SK-N-SH (cell line): Measurements from ENCODE around the gene MAMSTR. TPM values are rescaled to one million over a fixed set of nuclear protein-coding genes. Genes with fewer than 3 reads are reported as not detected.

Source experiments
- CTCF ChIA-PET: fragments of 300-600, 350-600 bp; formaldehyde crosslinking; extraction: SDS; loops from one replicate; lab custom pipeline; 2021; lab: Yijun Ruan, JAX
- POLR2A ChIA-PET: fragments of 350-600 bp; sonication (Branson Sonifier 250); formaldehyde crosslinking; extraction: SDS; loops from one replicate; lab custom pipeline; 2020; ENCODE audit warnings: antibody characterized with exemption, inconsistent platforms; lab: Yijun Ruan, JAX
- DNase-seq: peaks from one replicate; pipeline ENCODE4 v3.0.0; 2012
- H2AFZ ChIP-seq: fragments of 200-600 bp; sonication (generic); 2 replicates; pipeline ENCODE4 v1.8.1; 2016; ENCODE audit warnings: antibody characterized with exemption, mild to moderate bottlenecking, low read depth
- H3F3A ChIP-seq: fragments of 200-600 bp; sonication (generic); replicated peaks from 2 replicates; pipeline ENCODE3; 2016; ENCODE audit warnings: antibody characterized with exemption, mild to moderate bottlenecking; ENCODE audit not compliant: insufficient read depth
- H3K27ac ChIP-seq, 2 experiments: fragments of 200-500 bp in 1 of 2; fragments of 200-600 bp in 1 of 2; sonication (Bioruptor generic) in 1 of 2; sonication (generic), shearing (Covaris generic) in 1 of 2; 2 replicates each; pipeline versions ENCODE4 v1.5.1 to v1.6.1; 2014 to 2016; ENCODE audit warnings: low read depth in 2 of 2, inconsistent platforms in 1 of 2, low read length in 1 of 2, mild to moderate bottlenecking in 1 of 2, mixed read lengths in 1 of 2
- H3K27me3 ChIP-seq: fragments of 200-600 bp; sonication (generic), shearing (Covaris generic); 2 replicates; pipeline ENCODE4 v1.6.1; 2016; ENCODE audit warnings: mixed run types; ENCODE audit not compliant: insufficient read depth
- H3K36me3 ChIP-seq, 2 experiments: fragments of 200-500 bp in 1 of 2; fragments of 200-600 bp in 1 of 2; sonication (Bioruptor generic) in 1 of 2; sonication (generic) in 1 of 2; replicated peaks in 1 of 2; 2 replicates each; pipeline versions ENCODE3 to v1.5.1; 2014 to 2016; ENCODE audit warnings: low read length in 1 of 2, mild to moderate bottlenecking in 1 of 2; ENCODE audit not compliant: insufficient read depth in 2 of 2, control insufficient read depth in 1 of 2
- H3K4me1 ChIP-seq, 2 experiments: fragments of 200-500 bp in 1 of 2; fragments of 200-600 bp in 1 of 2; sonication (Bioruptor generic) in 1 of 2; sonication (generic), shearing (Covaris generic) in 1 of 2; 2 replicates each; pipeline versions ENCODE4 v1.5.1 to v1.6.1; 2014 to 2016; ENCODE audit warnings: low read depth in 1 of 2, low read length in 1 of 2, mixed run types in 1 of 2; ENCODE audit not compliant: insufficient read depth in 2 of 2, control insufficient read depth in 1 of 2
- H3K4me2 ChIP-seq: fragments of 200-600 bp; sonication (generic), shearing (Covaris generic); 2 replicates; pipeline ENCODE4 v1.6.1; 2017; ENCODE audit warnings: mixed run types
- H3K4me3 ChIP-seq, 2 experiments: fragments of 200-500 bp in 1 of 2; fragments of 200-600 bp in 1 of 2; sonication (Bioruptor generic) in 1 of 2; sonication (generic), shearing (Covaris generic) in 1 of 2; 2 replicates each; pipeline versions ENCODE4 v1.5.1 to v1.8.1; 2014 to 2016; ENCODE audit warnings: low read depth in 2 of 2, inconsistent platforms in 1 of 2, low read length in 1 of 2, mild to moderate bottlenecking in 1 of 2, mixed read lengths in 1 of 2, moderate library complexity in 1 of 2
- H3K79me2 ChIP-seq: fragments of 200-600 bp; sonication (generic); 2 replicates; pipeline ENCODE4 v1.8.1; 2017; ENCODE audit warnings: mild to moderate bottlenecking; ENCODE audit not compliant: insufficient read depth
- H3K9ac ChIP-seq: fragments of 200-600 bp; sonication (generic); 2 replicates; pipeline ENCODE4 v1.6.1; 2017; ENCODE audit warnings: mixed run types
- H3K9me2 ChIP-seq: fragments of 200-600 bp; sonication (generic); 2 replicates; pipeline ENCODE4 v1.6.1; 2017; ENCODE audit warnings: mixed run types
- H3K9me3 ChIP-seq: fragments of 200-600 bp; sonication (generic); 2 replicates; pipeline ENCODE4 v1.6.1; 2017; ENCODE audit warnings: mixed run types, mild to moderate bottlenecking, moderate library complexity
- H4K20me1 ChIP-seq: fragments of 200-600 bp; sonication (generic); 2 replicates; pipeline ENCODE4 v1.6.1; 2017; ENCODE audit warnings: mild to moderate bottlenecking, mixed run types; ENCODE audit not compliant: insufficient read depth
- ELF1 ChIP-seq: IDR thresholded peaks from 2 replicates; pipeline ENCODE4 v1.4.0; 2012
- EP300 ChIP-seq, 2 experiments: IDR thresholded peaks; 2 replicates each; pipeline versions ENCODE4 v1.4.0 to v1.6.1; 2012; ENCODE audit warnings: borderline replicate concordance in 1 of 2, low read depth in 1 of 2, low read length in 1 of 2
- FOSL2 ChIP-seq: IDR thresholded peaks from 2 replicates; pipeline ENCODE4 v1.4.0; 2012; ENCODE audit warnings: low read depth, mild to moderate bottlenecking, moderate library complexity, borderline replicate concordance
- GABPA ChIP-seq: IDR thresholded peaks from 2 replicates; pipeline ENCODE4 v1.4.0; 2012; ENCODE audit warnings: low read depth, mild to moderate bottlenecking
- GATA2 ChIP-seq: sonication (generic); formaldehyde crosslinking; IDR thresholded peaks from 2 replicates; pipeline ENCODE4 v1.5.0; 2020; ENCODE audit warnings: mild to moderate bottlenecking, missing genetic modification reagents
- JUND ChIP-seq: IDR thresholded peaks from 2 replicates; pipeline ENCODE4 v1.4.0; 2012
- MXI1 ChIP-seq: IDR thresholded peaks from 2 replicates; pipeline ENCODE4 v1.6.1; 2012; ENCODE audit warnings: mild to moderate bottlenecking, low read depth, low read length, improper control_type of control experiment
- NRF1 ChIP-seq: IDR thresholded peaks from 2 replicates; pipeline ENCODE4 v1.6.1; 2012; ENCODE audit warnings: low read depth, mild to moderate bottlenecking, low read length
- PBX3 ChIP-seq: IDR thresholded peaks from 2 replicates; pipeline ENCODE4; 2012
- RCOR1 ChIP-seq: fragments of 150-350 bp; IDR thresholded peaks from 2 replicates; pipeline ENCODE4 v1.6.1; 2017; ENCODE audit warnings: antibody characterized with exemption, low read length
- REST ChIP-seq: IDR thresholded peaks from 2 replicates; pipeline ENCODE4 v1.6.1; 2012; ENCODE audit warnings: mild to moderate bottlenecking, low read depth, low read length, moderate library complexity
- RXRA ChIP-seq: IDR thresholded peaks from 2 replicates; pipeline ENCODE4 v1.4.0; 2012; ENCODE audit warnings: low read depth, mild to moderate bottlenecking, borderline replicate concordance
- TAF1 ChIP-seq: IDR thresholded peaks from 2 replicates; pipeline ENCODE4 v1.6.1; 2012; ENCODE audit warnings: low read depth, mild to moderate bottlenecking, low read length, moderate library complexity, borderline replicate concordance
- USF1 ChIP-seq: IDR thresholded peaks from 2 replicates; pipeline ENCODE4 v1.4.0; 2012; ENCODE audit warnings: low read depth, borderline replicate concordance
- ZBTB33 ChIP-seq: IDR thresholded peaks from 2 replicates; pipeline ENCODE4 v1.4.0; 2012; ENCODE audit warnings: low read depth, borderline replicate concordance
- WGBS: methylation state at CpG from one replicate; pipeline ENCODE4 v1.1.6; 2017; ENCODE audit warnings: low lambda C conversion rate; 5-methylcytosine and 5-hydroxymethylcytosine counted together
- polyA plus RNA-seq, 3 experiments: library from polyadenylated mRNA; depleted of rRNA; stranded (reverse); fragments of >200 nt; gene quantifications; 2 replicates each; pipeline ENCODE4 v1.2.3, GENCODE V29; 2012
- TF ChIP-seq, protein P1 (sequence below): fragments of 150-350 bp; IDR thresholded peaks from 2 replicates; pipeline ENCODE4 v1.6.1; 2017; ENCODE audit warnings: antibody characterized with exemption, low read length, low read depth, borderline replicate concordance

The MAMSTR gene
- polyA plus RNA-seq, 1 of the 3 experiments (the other 2 are of a cell fraction): 1.1 TPM

- 49% methylated on average over 6 of the region's 12 CpGs for WGBS
- ChIA-PET CTCF (no interaction called here), POLR2A (no interaction called here)
- no peaks in the 10 kb centered on the region for H4K20me1 ChIP-seq
- H3K4me3 ChIP-seq: no peak overlapping the region
- H3K4me2 ChIP-seq: no peak overlapping the region
- H3K9me3 ChIP-seq: no peaks in the 10 kb centered on the region
- DNase-seq: no peak
- no peaks in the 10 kb centered on the region for H3K79me2 ChIP-seq
- H3K36me3 ChIP-seq: no peaks in the 10 kb centered on the region
- no peak overlapping the region for H3K9ac ChIP-seq
- H3K27ac ChIP-seq: no peak overlapping the region
- no peaks in the 10 kb centered on the region for H3K9me2 ChIP-seq
- H3K4me1 ChIP-seq: peaks cover 0 to 6% of the 10 kb centered on the region in 2 experiments; a peak in 1 of 4 replicates
- no peak overlapping the region for H2AFZ ChIP-seq
- TF ChIP-seq FOSL2 (no peak), MXI1 (no peak), JUND (no peak), REST (no peak), ELF1 (no peak), TAF1 (no peak), PBX3 (no peak), RXRA (no peak), RCOR1 (no peak), GABPA (no peak), ZBTB33 (no peak), NRF1 (no peak), USF1 (no peak), GATA2 (no peak), EP300 (IDR thresholded peaks at IDR 0.05; ENCODE audit: borderline replicate concordance in 1 of 2, low read depth in 1 of 2, low read length in 1 of 2) (no peak)
- TF ChIP-seq, protein P1, sequence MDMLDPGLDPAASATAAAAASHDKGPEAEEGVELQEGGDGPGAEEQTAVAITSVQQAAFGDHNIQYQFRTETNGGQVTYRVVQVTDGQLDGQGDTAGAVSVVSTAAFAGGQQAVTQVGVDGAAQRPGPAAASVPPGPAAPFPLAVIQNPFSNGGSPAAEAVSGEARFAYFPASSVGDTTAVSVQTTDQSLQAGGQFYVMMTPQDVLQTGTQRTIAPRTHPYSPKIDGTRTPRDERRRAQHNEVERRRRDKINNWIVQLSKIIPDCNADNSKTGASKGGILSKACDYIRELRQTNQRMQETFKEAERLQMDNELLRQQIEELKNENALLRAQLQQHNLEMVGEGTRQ: no peak
- peaks cover 6% of the 10 kb centered on the region; the same call in 1 of the 2 replicates for H3K27me3 ChIP-seq
- H3F3A ChIP-seq: no peaks in the 10 kb centered on the region
Observed at GRCh38 chr19:48757089-48757675, 37.7 kb upstream of the MAMSTR start.
